SK-N-SH treated with all-trans-retinoic acid at 6 μM for 48 hours (cell line): ENCODE results near the gene LRRN4CL.

Experiments
- ATAC-seq: fragments of 200-7000 bp; cut with Tn5 transposase; 3 replicates; pipeline ENCODE4 v1.9.1; 2020; ENCODE audit warnings: mild to moderate bottlenecking, moderate library complexity
- ARNTL ChIP-seq: fragments of 450-650 bp; formaldehyde crosslinking; IDR thresholded peaks from 2 replicates; pipeline ENCODE4 v1.5.0; 2020; ENCODE audit warnings: low read depth, mild to moderate bottlenecking, moderate library complexity, borderline replicate concordance
- BACH2 ChIP-seq: fragments of 250-450 bp; sonication (Bioruptor Pico); IDR thresholded peaks from 2 replicates; pipeline ENCODE4 v1.9.0; 2021; ENCODE audit warnings: mild to moderate bottlenecking, borderline replicate concordance
- CSDC2 ChIP-seq: fragments of 250-450 bp; sonication (Bioruptor Pico); IDR thresholded peaks from 2 replicates; pipeline ENCODE4 v1.5.0; 2020; ENCODE audit warnings: mild to moderate bottlenecking, moderate library complexity
- ESRRG ChIP-seq: fragments of 250-450 bp; sonication (Bioruptor Pico); IDR thresholded peaks from 2 replicates; pipeline ENCODE4 v1.6.1; 2021; ENCODE audit warnings: mild to moderate bottlenecking
- GLIS3 ChIP-seq: fragments of 250-450 bp; sonication (Bioruptor Pico); IDR thresholded peaks from 2 replicates; pipeline ENCODE4 v1.5.0; 2020; ENCODE audit warnings: mild to moderate bottlenecking, moderate library complexity
- OSR1 ChIP-seq: fragments of 250-450 bp; sonication (Bioruptor Pico); IDR thresholded peaks from 2 replicates; pipeline ENCODE4 v1.8.0; 2022; ENCODE audit warnings: moderate library complexity, mild to moderate bottlenecking, inconsistent platforms
- PPARA ChIP-seq: fragments of 250-450 bp; sonication (Bioruptor Pico); IDR thresholded peaks from 2 replicates; pipeline ENCODE4 v1.5.0; 2020; ENCODE audit warnings: mild to moderate bottlenecking, borderline replicate concordance
- RARB ChIP-seq: fragments of 250-450 bp; sonication (Bioruptor Pico); IDR thresholded peaks from 2 replicates; pipeline ENCODE4 v1.8.0; 2021; ENCODE audit warnings: mild to moderate bottlenecking, moderate library complexity
- TCF4 ChIP-seq: fragments of 250-450 bp; sonication (Bioruptor Pico); IDR thresholded peaks from 2 replicates; pipeline ENCODE4 v1.8.0; 2021; ENCODE audit warnings: mild to moderate bottlenecking, moderate library complexity, borderline replicate concordance
- TOX ChIP-seq: fragments of 250-450 bp; sonication (Bioruptor Pico); IDR thresholded peaks from 2 replicates; pipeline ENCODE4 v1.8.0; 2021; ENCODE audit warnings: mild to moderate bottlenecking, moderate library complexity, borderline replicate concordance
- ZFP3 ChIP-seq: fragments of 250-450 bp; sonication (Bioruptor Pico); IDR thresholded peaks from 2 replicates; pipeline ENCODE4 v1.5.0; 2020; ENCODE audit warnings: mild to moderate bottlenecking, moderate library complexity
- ZFP30 ChIP-seq: fragments of 450-650 bp; formaldehyde crosslinking; IDR thresholded peaks from 2 replicates; pipeline ENCODE4 v1.5.0; 2022; ENCODE audit warnings: mild to moderate bottlenecking, moderate library complexity
- ZNF565 ChIP-seq: fragments of 450-650 bp; formaldehyde crosslinking; conservative IDR thresholded peaks from 2 replicates; pipeline ENCODE4 v1.5.0; 2020; ENCODE audit warnings: low read depth, mild to moderate bottlenecking, moderate library complexity
- TF ChIP-seq, protein P1 (sequence below): fragments of 250-450 bp; sonication (Bioruptor Pico); IDR thresholded peaks from 2 replicates; pipeline ENCODE4 v1.5.0; 2020; ENCODE audit warnings: mild to moderate bottlenecking, moderate library complexity
- TF ChIP-seq, protein P2 (sequence below): fragments of 250-450 bp; sonication (Bioruptor Pico); IDR thresholded peaks from 2 replicates; pipeline ENCODE4 v1.8.0; 2021; ENCODE audit warnings: low read depth, mild to moderate bottlenecking, moderate library complexity, borderline replicate concordance
- TF ChIP-seq, protein P3 (sequence below): fragments of 250-450 bp; sonication (Bioruptor Pico); IDR thresholded peaks from 2 replicates; pipeline ENCODE4 v1.5.1; 2021; ENCODE audit warnings: mild to moderate bottlenecking, moderate library complexity
- TF ChIP-seq, protein P4 (sequence below): fragments of 250-450 bp; sonication (Bioruptor Pico); IDR thresholded peaks from 2 replicates; pipeline ENCODE4 v1.8.0; 2020; ENCODE audit warnings: mild to moderate bottlenecking, moderate library complexity, borderline replicate concordance
- TF ChIP-seq, protein P5 (sequence below): fragments of 250-450 bp; sonication (Bioruptor Pico); IDR thresholded peaks from 2 replicates; pipeline ENCODE4 v1.5.1; 2020; ENCODE audit warnings: low read depth, mild to moderate bottlenecking, moderate library complexity

The LRRN4CL gene

DNA sequence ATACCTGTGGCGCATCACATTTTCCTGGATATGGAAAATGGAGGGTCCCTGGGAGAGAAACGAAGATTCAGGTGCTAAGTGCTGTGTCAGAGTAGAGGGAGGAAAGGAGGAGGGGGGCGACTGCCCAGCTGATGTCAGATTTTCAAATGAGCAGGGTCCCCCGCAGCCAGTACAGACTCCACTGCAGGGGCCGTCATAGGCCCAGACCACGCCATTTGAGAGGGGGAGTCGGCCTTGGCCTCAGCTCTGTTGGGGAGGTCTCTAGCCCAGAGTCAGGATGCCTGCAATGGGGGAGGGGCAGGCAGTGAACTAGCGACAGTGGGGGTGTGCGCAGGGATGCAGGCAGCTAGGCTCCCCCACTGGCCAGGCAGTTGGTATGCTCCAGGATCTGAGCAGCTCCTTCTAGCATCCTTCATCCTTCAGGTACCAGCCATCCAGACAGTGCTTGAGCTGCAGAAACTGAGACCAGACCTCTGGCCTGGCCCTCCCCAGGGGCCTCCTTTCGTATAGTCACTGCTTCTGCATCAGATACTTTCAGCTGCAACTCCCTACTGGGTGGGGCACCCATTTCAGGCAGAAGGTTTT lies 18.0 kb upstream of the LRRN4CL start, which contains the start of the genes BSCL2 and GNG3:
Gene BSCL2 (minus strand): TSS at position 148 of the 585 bp plus-strand sequence. CDS start 229 bp downstream, outside the sequence.
Gene GNG3 (plus strand): TSS at position 400 of the 585 bp plus-strand sequence. CDS start 620 bp downstream, outside the sequence.
- ATAC-seq: no peak
- TF ChIP-seq PPARA (no peak), OSR1 (CRISPR knock-in tag) (no peak), BACH2 (CRISPR knock-in tag) (no peak), CSDC2 (CRISPR knock-in tag) (no peak), ARNTL (CRISPR knock-in tag) (no peak), GLIS3 (CRISPR knock-in tag) (no peak), ZNF565 (CRISPR knock-in tag) (no peak), TOX (CRISPR knock-in tag) (no peak), ZFP3 (CRISPR knock-in tag) (no peak), ESRRG (no peak), ZFP30 (CRISPR knock-in tag) (no peak), TCF4 (CRISPR knock-in tag) (no peak), RARB (CRISPR knock-in tag) (no peak)
- TF ChIP-seq, protein P1, sequence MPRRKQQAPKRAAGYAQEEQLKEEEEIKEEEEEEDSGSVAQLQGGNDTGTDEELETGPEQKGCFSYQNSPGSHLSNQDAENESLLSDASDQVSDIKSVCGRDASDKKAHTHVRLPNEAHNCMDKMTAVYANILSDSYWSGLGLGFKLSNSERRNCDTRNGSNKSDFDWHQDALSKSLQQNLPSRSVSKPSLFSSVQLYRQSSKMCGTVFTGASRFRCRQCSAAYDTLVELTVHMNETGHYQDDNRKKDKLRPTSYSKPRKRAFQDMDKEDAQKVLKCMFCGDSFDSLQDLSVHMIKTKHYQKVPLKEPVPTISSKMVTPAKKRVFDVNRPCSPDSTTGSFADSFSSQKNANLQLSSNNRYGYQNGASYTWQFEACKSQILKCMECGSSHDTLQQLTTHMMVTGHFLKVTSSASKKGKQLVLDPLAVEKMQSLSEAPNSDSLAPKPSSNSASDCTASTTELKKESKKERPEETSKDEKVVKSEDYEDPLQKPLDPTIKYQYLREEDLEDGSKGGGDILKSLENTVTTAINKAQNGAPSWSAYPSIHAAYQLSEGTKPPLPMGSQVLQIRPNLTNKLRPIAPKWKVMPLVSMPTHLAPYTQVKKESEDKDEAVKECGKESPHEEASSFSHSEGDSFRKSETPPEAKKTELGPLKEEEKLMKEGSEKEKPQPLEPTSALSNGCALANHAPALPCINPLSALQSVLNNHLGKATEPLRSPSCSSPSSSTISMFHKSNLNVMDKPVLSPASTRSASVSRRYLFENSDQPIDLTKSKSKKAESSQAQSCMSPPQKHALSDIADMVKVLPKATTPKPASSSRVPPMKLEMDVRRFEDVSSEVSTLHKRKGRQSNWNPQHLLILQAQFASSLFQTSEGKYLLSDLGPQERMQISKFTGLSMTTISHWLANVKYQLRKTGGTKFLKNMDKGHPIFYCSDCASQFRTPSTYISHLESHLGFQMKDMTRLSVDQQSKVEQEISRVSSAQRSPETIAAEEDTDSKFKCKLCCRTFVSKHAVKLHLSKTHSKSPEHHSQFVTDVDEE (CRISPR knock-in tag): no peak
- TF ChIP-seq, protein P2, sequence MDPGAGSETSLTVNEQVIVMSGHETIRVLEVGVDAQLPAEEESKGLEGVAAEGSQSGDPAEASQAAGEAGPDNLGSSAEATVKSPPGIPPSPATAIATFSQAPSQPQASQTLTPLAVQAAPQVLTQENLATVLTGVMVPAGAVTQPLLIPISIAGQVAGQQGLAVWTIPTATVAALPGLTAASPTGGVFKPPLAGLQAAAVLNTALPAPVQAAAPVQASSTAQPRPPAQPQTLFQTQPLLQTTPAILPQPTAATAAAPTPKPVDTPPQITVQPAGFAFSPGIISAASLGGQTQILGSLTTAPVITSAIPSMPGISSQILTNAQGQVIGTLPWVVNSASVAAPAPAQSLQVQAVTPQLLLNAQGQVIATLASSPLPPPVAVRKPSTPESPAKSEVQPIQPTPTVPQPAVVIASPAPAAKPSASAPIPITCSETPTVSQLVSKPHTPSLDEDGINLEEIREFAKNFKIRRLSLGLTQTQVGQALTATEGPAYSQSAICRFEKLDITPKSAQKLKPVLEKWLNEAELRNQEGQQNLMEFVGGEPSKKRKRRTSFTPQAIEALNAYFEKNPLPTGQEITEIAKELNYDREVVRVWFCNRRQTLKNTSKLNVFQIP (CRISPR knock-in tag): no peak
- TF ChIP-seq, protein P3, sequence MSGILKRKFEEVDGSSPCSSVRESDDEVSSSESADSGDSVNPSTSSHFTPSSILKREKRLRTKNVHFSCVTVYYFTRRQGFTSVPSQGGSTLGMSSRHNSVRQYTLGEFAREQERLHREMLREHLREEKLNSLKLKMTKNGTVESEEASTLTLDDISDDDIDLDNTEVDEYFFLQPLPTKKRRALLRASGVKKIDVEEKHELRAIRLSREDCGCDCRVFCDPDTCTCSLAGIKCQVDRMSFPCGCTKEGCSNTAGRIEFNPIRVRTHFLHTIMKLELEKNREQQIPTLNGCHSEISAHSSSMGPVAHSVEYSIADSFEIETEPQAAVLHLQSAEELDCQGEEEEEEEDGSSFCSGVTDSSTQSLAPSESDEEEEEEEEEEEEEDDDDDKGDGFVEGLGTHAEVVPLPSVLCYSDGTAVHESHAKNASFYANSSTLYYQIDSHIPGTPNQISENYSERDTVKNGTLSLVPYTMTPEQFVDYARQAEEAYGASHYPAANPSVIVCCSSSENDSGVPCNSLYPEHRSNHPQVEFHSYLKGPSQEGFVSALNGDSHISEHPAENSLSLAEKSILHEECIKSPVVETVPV: no peak
- TF ChIP-seq, protein P4, sequence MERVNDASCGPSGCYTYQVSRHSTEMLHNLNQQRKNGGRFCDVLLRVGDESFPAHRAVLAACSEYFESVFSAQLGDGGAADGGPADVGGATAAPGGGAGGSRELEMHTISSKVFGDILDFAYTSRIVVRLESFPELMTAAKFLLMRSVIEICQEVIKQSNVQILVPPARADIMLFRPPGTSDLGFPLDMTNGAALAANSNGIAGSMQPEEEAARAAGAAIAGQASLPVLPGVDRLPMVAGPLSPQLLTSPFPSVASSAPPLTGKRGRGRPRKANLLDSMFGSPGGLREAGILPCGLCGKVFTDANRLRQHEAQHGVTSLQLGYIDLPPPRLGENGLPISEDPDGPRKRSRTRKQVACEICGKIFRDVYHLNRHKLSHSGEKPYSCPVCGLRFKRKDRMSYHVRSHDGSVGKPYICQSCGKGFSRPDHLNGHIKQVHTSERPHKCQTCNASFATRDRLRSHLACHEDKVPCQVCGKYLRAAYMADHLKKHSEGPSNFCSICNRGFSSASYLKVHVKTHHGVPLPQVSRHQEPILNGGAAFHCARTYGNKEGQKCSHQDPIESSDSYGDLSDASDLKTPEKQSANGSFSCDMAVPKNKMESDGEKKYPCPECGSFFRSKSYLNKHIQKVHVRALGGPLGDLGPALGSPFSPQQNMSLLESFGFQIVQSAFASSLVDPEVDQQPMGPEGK: no peak
- TF ChIP-seq, protein P5, sequence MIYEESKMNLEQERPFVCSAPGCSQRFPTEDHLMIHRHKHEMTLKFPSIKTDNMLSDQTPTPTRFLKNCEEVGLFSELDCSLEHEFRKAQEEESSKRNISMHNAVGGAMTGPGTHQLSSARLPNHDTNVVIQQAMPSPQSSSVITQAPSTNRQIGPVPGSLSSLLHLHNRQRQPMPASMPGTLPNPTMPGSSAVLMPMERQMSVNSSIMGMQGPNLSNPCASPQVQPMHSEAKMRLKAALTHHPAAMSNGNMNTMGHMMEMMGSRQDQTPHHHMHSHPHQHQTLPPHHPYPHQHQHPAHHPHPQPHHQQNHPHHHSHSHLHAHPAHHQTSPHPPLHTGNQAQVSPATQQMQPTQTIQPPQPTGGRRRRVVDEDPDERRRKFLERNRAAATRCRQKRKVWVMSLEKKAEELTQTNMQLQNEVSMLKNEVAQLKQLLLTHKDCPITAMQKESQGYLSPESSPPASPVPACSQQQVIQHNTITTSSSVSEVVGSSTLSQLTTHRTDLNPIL (CRISPR knock-in tag): no peak

DNA sequence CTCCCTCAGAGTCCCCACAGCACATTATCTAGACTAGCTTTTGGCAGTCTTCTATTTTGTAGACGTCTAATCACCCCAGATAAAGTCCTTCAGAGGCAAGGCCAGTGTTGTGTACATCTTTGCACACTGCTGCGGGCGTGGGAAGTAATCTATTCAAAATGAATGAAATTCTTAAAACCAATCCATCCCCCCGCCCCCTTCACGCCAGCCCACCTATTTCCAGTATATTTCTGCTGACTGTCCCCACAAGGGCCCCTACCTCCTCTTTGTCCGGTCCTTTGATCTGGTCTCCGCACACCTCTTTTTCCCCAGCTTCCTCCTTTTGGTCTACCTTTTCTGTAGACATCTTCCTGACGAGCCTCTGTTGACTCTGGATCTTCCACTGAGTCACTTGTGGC lies 17.5 kb upstream of the LRRN4CL start:
- ATAC-seq: no peak
- TF ChIP-seq, protein P2 (CRISPR knock-in tag): no peak
- TF ChIP-seq PPARA: no peak
- TF ChIP-seq, all 23 proteins: peak for 0
